SK-N-SH (cell line): ENCODE data around the gene KCNC2. TPM values are rescaled to one million over a fixed set of nuclear protein-coding genes. Genes with fewer than 3 reads are reported as not detected.

ENCODE experiments used
- CTCF ChIA-PET: fragments of 300-600, 350-600 bp; formaldehyde crosslinking; extraction: SDS; loops from one replicate; lab custom pipeline; 2021; lab: Yijun Ruan, JAX
- POLR2A ChIA-PET: fragments of 350-600 bp; sonication (Branson Sonifier 250); formaldehyde crosslinking; extraction: SDS; loops from one replicate; lab custom pipeline; 2020; ENCODE audit warnings: antibody characterized with exemption, inconsistent platforms; lab: Yijun Ruan, JAX
- DNase-seq: peaks from one replicate; pipeline ENCODE4 v3.0.0; 2012
- H2AFZ ChIP-seq: fragments of 200-600 bp; sonication (generic); 2 replicates; pipeline ENCODE4 v1.8.1; 2016; ENCODE audit warnings: antibody characterized with exemption, mild to moderate bottlenecking, low read depth
- H3F3A ChIP-seq: fragments of 200-600 bp; sonication (generic); replicated peaks from 2 replicates; pipeline ENCODE3; 2016; ENCODE audit warnings: antibody characterized with exemption, mild to moderate bottlenecking; ENCODE audit not compliant: insufficient read depth
- H3K27ac ChIP-seq, 2 experiments: fragments of 200-500 bp in 1 of 2; fragments of 200-600 bp in 1 of 2; sonication (Bioruptor generic) in 1 of 2; sonication (generic), shearing (Covaris generic) in 1 of 2; 2 replicates each; pipeline versions ENCODE4 v1.5.1 to v1.6.1; 2014 to 2016; ENCODE audit warnings: low read depth in 2 of 2, inconsistent platforms in 1 of 2, low read length in 1 of 2, mild to moderate bottlenecking in 1 of 2, mixed read lengths in 1 of 2
- H3K27me3 ChIP-seq: fragments of 200-600 bp; sonication (generic), shearing (Covaris generic); 2 replicates; pipeline ENCODE4 v1.6.1; 2016; ENCODE audit warnings: mixed run types; ENCODE audit not compliant: insufficient read depth
- H3K36me3 ChIP-seq, 2 experiments: fragments of 200-500 bp in 1 of 2; fragments of 200-600 bp in 1 of 2; sonication (Bioruptor generic) in 1 of 2; sonication (generic) in 1 of 2; replicated peaks in 1 of 2; 2 replicates each; pipeline versions ENCODE3 to v1.5.1; 2014 to 2016; ENCODE audit warnings: low read length in 1 of 2, mild to moderate bottlenecking in 1 of 2; ENCODE audit not compliant: insufficient read depth in 2 of 2, control insufficient read depth in 1 of 2
- H3K4me1 ChIP-seq, 2 experiments: fragments of 200-500 bp in 1 of 2; fragments of 200-600 bp in 1 of 2; sonication (Bioruptor generic) in 1 of 2; sonication (generic), shearing (Covaris generic) in 1 of 2; 2 replicates each; pipeline versions ENCODE4 v1.5.1 to v1.6.1; 2014 to 2016; ENCODE audit warnings: low read depth in 1 of 2, low read length in 1 of 2, mixed run types in 1 of 2; ENCODE audit not compliant: insufficient read depth in 2 of 2, control insufficient read depth in 1 of 2
- H3K4me2 ChIP-seq: fragments of 200-600 bp; sonication (generic), shearing (Covaris generic); 2 replicates; pipeline ENCODE4 v1.6.1; 2017; ENCODE audit warnings: mixed run types
- H3K4me3 ChIP-seq, 2 experiments: fragments of 200-500 bp in 1 of 2; fragments of 200-600 bp in 1 of 2; sonication (Bioruptor generic) in 1 of 2; sonication (generic), shearing (Covaris generic) in 1 of 2; 2 replicates each; pipeline versions ENCODE4 v1.5.1 to v1.8.1; 2014 to 2016; ENCODE audit warnings: low read depth in 2 of 2, inconsistent platforms in 1 of 2, low read length in 1 of 2, mild to moderate bottlenecking in 1 of 2, mixed read lengths in 1 of 2, moderate library complexity in 1 of 2
- H3K79me2 ChIP-seq: fragments of 200-600 bp; sonication (generic); 2 replicates; pipeline ENCODE4 v1.8.1; 2017; ENCODE audit warnings: mild to moderate bottlenecking; ENCODE audit not compliant: insufficient read depth
- H3K9ac ChIP-seq: fragments of 200-600 bp; sonication (generic); 2 replicates; pipeline ENCODE4 v1.6.1; 2017; ENCODE audit warnings: mixed run types
- H3K9me2 ChIP-seq: fragments of 200-600 bp; sonication (generic); 2 replicates; pipeline ENCODE4 v1.6.1; 2017; ENCODE audit warnings: mixed run types
- H3K9me3 ChIP-seq: fragments of 200-600 bp; sonication (generic); 2 replicates; pipeline ENCODE4 v1.6.1; 2017; ENCODE audit warnings: mixed run types, mild to moderate bottlenecking, moderate library complexity
- H4K20me1 ChIP-seq: fragments of 200-600 bp; sonication (generic); 2 replicates; pipeline ENCODE4 v1.6.1; 2017; ENCODE audit warnings: mild to moderate bottlenecking, mixed run types; ENCODE audit not compliant: insufficient read depth
- FOSL2 ChIP-seq: IDR thresholded peaks from 2 replicates; pipeline ENCODE4 v1.4.0; 2012; ENCODE audit warnings: low read depth, mild to moderate bottlenecking, moderate library complexity, borderline replicate concordance
- FOXJ3 ChIP-seq: sonication (generic); formaldehyde crosslinking; IDR thresholded peaks from 2 replicates; pipeline ENCODE4 v1.5.1; 2020; ENCODE audit warnings: mild to moderate bottlenecking, missing genetic modification reagents
- GATA2 ChIP-seq: sonication (generic); formaldehyde crosslinking; IDR thresholded peaks from 2 replicates; pipeline ENCODE4 v1.5.0; 2020; ENCODE audit warnings: mild to moderate bottlenecking, missing genetic modification reagents
- MEF2A ChIP-seq: IDR thresholded peaks from 2 replicates; pipeline ENCODE4 v1.4.0; 2012; ENCODE audit warnings: low read depth, borderline replicate concordance
- NRF1 ChIP-seq: IDR thresholded peaks from 2 replicates; pipeline ENCODE4 v1.6.1; 2012; ENCODE audit warnings: low read depth, mild to moderate bottlenecking, low read length
- POLR2AphosphoS5 ChIP-seq: IDR thresholded peaks from 2 replicates; pipeline ENCODE4 v1.6.1; 2012; ENCODE audit warnings: low read depth, low read length
- RFX5 ChIP-seq: IDR thresholded peaks from 2 replicates; pipeline ENCODE4 v1.6.1; 2012; ENCODE audit warnings: mild to moderate bottlenecking, improper control_type of control experiment, low read length
- RXRA ChIP-seq: IDR thresholded peaks from 2 replicates; pipeline ENCODE4 v1.4.0; 2012; ENCODE audit warnings: low read depth, mild to moderate bottlenecking, borderline replicate concordance
- SIN3A ChIP-seq: IDR thresholded peaks from 2 replicates; pipeline ENCODE4 v1.6.1; 2012; ENCODE audit warnings: low read depth, mild to moderate bottlenecking, low read length, moderate library complexity, borderline replicate concordance
- WGBS: methylation state at CpG from one replicate; pipeline ENCODE4 v1.1.6; 2017; ENCODE audit warnings: low lambda C conversion rate; 5-methylcytosine and 5-hydroxymethylcytosine counted together
- polyA plus RNA-seq, 3 experiments: library from polyadenylated mRNA; depleted of rRNA; stranded (reverse); fragments of >200 nt; gene quantifications; 2 replicates each; pipeline ENCODE4 v1.2.3, GENCODE V29; 2012
- TF ChIP-seq, protein P1 (sequence below): IDR thresholded peaks from 2 replicates; pipeline ENCODE4 v1.6.1; 2012; ENCODE audit warnings: mild to moderate bottlenecking, low read depth, low read length, moderate library complexity
- TF ChIP-seq, protein P2 (sequence below): fragments of 150-350 bp; IDR thresholded peaks from 2 replicates; pipeline ENCODE4 v1.6.1; 2016; ENCODE audit warnings: mild to moderate bottlenecking, low read depth, low read length
- TF ChIP-seq, protein P3 (sequence below): fragments of 200-600 bp; sonication (generic); IDR thresholded peaks from 2 replicates; pipeline ENCODE4 v1.6.1; 2017; ENCODE audit warnings: antibody characterized with exemption, mild to moderate bottlenecking, moderate library complexity
- TF ChIP-seq, protein P4 (sequence below): IDR thresholded peaks from 2 replicates; pipeline ENCODE4 v1.4.0; 2012; ENCODE audit warnings: low read depth, borderline replicate concordance

Gene KCNC2
- polyA plus RNA-seq, 1 of the 3 experiments (the other 2 are of a cell fraction): not detected

DNA sequence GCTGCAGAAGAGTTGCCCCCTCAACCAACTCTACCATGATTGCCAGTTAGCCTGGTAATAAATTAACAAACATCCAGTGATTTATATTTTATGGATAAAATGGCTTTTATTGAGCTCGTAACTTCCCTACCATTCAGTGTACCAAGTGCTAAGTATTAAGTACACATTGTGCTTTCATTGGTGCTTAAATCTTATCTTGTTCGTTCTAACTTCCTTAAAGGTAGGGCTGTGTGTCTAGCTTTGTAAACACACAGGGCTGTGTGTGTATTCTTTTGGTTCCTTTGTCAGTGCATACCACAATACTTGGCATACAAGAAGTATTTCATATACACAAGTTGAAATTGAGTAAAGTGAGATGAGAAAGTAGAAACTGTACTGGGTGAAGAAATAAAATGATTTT is 80.4 kb downstream of the KCNC2 start (continued):
- TF ChIP-seq, protein P1, sequence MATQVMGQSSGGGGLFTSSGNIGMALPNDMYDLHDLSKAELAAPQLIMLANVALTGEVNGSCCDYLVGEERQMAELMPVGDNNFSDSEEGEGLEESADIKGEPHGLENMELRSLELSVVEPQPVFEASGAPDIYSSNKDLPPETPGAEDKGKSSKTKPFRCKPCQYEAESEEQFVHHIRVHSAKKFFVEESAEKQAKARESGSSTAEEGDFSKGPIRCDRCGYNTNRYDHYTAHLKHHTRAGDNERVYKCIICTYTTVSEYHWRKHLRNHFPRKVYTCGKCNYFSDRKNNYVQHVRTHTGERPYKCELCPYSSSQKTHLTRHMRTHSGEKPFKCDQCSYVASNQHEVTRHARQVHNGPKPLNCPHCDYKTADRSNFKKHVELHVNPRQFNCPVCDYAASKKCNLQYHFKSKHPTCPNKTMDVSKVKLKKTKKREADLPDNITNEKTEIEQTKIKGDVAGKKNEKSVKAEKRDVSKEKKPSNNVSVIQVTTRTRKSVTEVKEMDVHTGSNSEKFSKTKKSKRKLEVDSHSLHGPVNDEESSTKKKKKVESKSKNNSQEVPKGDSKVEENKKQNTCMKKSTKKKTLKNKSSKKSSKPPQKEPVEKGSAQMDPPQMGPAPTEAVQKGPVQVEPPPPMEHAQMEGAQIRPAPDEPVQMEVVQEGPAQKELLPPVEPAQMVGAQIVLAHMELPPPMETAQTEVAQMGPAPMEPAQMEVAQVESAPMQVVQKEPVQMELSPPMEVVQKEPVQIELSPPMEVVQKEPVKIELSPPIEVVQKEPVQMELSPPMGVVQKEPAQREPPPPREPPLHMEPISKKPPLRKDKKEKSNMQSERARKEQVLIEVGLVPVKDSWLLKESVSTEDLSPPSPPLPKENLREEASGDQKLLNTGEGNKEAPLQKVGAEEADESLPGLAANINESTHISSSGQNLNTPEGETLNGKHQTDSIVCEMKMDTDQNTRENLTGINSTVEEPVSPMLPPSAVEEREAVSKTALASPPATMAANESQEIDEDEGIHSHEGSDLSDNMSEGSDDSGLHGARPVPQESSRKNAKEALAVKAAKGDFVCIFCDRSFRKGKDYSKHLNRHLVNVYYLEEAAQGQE: no peak

DNA sequence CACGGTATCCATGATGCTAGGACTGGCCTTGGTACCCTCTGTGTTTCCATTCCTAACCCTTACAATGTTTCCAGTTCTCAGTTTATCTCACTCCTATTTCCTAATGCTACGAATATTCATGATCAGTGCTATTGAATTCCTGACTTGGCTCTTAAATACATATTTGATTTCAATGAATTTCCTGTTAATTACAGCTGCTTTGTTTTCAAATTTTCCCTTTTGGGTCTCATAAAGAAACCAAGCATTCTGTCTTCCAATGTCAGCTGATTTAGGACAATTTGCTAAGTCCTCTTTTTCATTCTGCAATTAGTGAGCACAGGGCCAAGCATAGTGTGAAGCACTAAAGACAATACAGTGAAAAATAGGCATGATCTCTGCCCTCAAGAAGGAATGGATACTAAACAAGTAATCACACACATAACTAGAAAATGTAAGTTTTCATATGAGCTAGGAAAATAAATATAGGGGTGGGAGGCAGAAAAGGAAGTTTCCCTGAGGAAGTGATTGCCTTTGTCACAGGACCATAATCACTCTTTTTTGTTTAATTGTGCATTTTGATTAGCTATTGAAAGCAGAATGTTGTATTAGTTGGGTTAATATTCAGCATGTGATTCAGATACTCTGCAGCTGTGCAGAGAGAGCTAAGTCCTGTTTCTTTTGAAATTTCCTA is 88.5 kb downstream of the KCNC2 start:
- H4K20me1 ChIP-seq: no peaks in the 10 kb centered on the region
- H3F3A ChIP-seq: no peaks in the 10 kb centered on the region
- CTCF ChIA-PET: no interaction called here
- no peak for DNase-seq
- no peaks in the 10 kb centered on the region; a peak in 1 of 4 replicates for H3K4me1 ChIP-seq
- 5% methylated on average over 2 of the region's 2 CpGs for WGBS
- no peak overlapping the region for H3K27ac ChIP-seq
- H3K27me3 ChIP-seq: peaks cover 10% of the 10 kb centered on the region; the same call in 1 of the 2 replicates
- no peaks in the 10 kb centered on the region for H3K9me2 ChIP-seq
- no peaks in the 10 kb centered on the region for H3K9me3 ChIP-seq
- H2AFZ ChIP-seq: no peak overlapping the region
- no peaks in the 10 kb centered on the region for H3K79me2 ChIP-seq
- POLR2A ChIA-PET: no interaction called here
- no peaks in the 10 kb centered on the region for H3K36me3 ChIP-seq
- H3K4me3 ChIP-seq: no peak overlapping the region
- TF ChIP-seq POLR2AphosphoS5 (no peak), MEF2A (no peak), GATA2 (CRISPR knock-in tag) (no peak), FOSL2 (no peak), RXRA (no peak), NRF1 (no peak), RFX5 (no peak), SIN3A (no peak), FOXJ3 (CRISPR knock-in tag) (no peak)
- TF ChIP-seq, protein P2, sequence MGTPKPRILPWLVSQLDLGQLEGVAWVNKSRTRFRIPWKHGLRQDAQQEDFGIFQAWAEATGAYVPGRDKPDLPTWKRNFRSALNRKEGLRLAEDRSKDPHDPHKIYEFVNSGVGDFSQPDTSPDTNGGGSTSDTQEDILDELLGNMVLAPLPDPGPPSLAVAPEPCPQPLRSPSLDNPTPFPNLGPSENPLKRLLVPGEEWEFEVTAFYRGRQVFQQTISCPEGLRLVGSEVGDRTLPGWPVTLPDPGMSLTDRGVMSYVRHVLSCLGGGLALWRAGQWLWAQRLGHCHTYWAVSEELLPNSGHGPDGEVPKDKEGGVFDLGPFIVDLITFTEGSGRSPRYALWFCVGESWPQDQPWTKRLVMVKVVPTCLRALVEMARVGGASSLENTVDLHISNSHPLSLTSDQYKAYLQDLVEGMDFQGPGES: no peak
- TF ChIP-seq, protein P3, sequence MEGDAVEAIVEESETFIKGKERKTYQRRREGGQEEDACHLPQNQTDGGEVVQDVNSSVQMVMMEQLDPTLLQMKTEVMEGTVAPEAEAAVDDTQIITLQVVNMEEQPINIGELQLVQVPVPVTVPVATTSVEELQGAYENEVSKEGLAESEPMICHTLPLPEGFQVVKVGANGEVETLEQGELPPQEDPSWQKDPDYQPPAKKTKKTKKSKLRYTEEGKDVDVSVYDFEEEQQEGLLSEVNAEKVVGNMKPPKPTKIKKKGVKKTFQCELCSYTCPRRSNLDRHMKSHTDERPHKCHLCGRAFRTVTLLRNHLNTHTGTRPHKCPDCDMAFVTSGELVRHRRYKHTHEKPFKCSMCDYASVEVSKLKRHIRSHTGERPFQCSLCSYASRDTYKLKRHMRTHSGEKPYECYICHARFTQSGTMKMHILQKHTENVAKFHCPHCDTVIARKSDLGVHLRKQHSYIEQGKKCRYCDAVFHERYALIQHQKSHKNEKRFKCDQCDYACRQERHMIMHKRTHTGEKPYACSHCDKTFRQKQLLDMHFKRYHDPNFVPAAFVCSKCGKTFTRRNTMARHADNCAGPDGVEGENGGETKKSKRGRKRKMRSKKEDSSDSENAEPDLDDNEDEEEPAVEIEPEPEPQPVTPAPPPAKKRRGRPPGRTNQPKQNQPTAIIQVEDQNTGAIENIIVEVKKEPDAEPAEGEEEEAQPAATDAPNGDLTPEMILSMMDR: no peak
- TF ChIP-seq, protein P4, sequence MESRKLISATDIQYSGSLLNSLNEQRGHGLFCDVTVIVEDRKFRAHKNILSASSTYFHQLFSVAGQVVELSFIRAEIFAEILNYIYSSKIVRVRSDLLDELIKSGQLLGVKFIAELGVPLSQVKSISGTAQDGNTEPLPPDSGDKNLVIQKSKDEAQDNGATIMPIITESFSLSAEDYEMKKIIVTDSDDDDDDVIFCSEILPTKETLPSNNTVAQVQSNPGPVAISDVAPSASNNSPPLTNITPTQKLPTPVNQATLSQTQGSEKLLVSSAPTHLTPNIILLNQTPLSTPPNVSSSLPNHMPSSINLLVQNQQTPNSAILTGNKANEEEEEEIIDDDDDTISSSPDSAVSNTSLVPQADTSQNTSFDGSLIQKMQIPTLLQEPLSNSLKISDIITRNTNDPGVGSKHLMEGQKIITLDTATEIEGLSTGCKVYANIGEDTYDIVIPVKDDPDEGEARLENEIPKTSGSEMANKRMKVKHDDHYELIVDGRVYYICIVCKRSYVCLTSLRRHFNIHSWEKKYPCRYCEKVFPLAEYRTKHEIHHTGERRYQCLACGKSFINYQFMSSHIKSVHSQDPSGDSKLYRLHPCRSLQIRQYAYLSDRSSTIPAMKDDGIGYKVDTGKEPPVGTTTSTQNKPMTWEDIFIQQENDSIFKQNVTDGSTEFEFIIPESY: no peak
- H3K4me2 ChIP-seq: no peak overlapping the region
- no peak overlapping the region for H3K9ac ChIP-seq
